ENCODE data around the gene CNTN1. TPM values are rescaled to one million over a fixed set of nuclear protein-coding genes. Genes with fewer than 3 reads are reported as not detected.

The CNTN1 gene
- total RNA-seq, 1 donor from 2014 or later = 2.3 TPM

DNA sequence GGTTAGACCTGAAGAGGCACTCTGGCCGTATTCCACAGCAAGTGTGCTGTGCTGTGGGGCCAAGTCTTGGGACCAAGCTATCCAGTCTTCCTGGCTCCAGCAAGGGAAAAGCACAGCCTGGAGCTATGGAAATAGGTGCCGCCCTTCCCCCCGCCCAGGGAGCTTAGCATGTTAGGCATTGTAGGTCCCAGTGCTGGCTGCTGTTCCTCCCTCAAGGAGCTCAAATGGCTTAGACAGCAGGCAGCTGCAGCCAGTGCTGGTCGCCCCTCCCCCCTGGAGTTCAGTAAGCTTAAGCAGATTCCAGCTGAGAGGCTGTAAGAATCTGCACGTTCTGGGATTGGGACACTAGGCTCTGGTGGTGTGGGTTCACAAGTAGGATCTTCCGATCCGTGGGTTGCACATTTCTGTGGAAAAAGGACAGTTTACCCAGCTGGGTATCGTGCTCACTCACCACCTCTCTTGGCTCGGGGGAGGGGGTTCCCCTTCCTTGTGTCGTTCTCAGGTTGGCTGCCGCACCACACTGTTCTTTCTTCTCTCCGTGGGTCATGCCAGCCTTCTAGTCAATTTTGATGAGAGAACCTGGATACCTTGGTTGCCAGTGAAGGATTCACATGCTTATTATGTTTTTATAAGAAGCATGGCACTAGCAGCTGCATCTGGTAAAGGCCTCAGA lies 127.3 kb downstream of the CNTN1 start:
- no peak for DNase-seq (ENCODE audit: low read depth)
- H3K4me3 ChIP-seq (ENCODE audit: low read depth, low read length) = no peak overlapping the region
- TF ChIP-seq, protein P1, sequence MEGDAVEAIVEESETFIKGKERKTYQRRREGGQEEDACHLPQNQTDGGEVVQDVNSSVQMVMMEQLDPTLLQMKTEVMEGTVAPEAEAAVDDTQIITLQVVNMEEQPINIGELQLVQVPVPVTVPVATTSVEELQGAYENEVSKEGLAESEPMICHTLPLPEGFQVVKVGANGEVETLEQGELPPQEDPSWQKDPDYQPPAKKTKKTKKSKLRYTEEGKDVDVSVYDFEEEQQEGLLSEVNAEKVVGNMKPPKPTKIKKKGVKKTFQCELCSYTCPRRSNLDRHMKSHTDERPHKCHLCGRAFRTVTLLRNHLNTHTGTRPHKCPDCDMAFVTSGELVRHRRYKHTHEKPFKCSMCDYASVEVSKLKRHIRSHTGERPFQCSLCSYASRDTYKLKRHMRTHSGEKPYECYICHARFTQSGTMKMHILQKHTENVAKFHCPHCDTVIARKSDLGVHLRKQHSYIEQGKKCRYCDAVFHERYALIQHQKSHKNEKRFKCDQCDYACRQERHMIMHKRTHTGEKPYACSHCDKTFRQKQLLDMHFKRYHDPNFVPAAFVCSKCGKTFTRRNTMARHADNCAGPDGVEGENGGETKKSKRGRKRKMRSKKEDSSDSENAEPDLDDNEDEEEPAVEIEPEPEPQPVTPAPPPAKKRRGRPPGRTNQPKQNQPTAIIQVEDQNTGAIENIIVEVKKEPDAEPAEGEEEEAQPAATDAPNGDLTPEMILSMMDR (conservative IDR thresholded peaks at IDR 0.05; ENCODE audit: low read depth, low read length) = no peak

DNA sequence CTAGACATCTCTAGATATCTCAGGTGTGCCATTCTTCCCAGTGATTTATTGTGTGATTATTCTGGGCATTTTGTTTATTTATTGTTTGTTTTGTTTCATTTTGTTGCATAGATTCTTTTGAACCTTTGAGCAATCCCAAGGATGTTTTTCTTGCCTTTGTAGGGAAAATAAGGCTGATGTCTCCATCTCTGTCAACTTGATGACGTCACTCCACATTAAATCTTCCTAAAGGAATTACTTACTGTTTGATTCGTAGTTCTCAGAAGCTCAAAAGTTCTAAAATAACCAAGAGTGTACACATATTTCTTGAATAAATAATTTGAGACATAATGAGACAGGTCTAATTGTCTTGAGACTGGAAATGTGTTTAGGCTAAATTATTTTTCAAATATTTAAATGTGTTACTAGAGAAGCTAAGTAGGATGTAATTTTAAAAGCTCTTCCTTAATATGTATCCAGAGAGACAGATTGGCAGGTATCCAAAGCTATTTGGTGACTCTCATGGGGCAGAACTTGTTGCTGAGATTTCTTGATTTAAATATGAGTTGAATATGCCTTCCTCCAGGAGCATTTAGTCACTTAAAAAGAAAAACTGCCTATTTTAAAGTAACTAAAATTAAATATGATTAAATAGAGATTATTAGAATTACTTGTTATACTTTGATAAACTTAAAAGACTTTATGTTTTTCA lies 128.7 kb downstream of the CNTN1 start:
- TF ChIP-seq, protein P1 (conservative IDR thresholded peaks at IDR 0.05; ENCODE audit: low read depth, low read length) = no peak
- H3K4me3 ChIP-seq (ENCODE audit: low read depth, low read length) = no peak overlapping the region
- DNase-seq (ENCODE audit: low read depth) = no peak

DNA sequence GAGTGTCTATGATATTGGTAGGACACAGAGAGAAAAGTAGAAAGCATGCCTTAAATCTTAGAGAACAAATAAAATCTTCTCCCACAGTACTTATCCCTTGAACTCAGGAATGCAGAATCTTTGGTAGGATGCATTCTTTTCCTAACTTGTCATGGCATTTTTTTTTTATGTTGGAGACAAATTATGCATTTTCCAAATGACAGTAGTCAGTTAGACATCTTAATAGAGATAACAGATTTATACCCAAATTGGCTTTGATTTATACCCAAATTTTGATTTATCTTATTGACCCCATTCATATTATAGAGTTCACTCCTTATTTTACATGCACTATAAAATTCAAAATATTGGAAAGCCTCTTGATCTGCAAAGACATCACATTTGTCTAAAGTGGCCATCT lies 132.9 kb downstream of the CNTN1 start:
- no peak overlapping the region for H3K4me3 ChIP-seq (ENCODE audit: low read depth, low read length)
- no peak for DNase-seq (ENCODE audit: low read depth)
- TF ChIP-seq, protein P1 (conservative IDR thresholded peaks at IDR 0.05; ENCODE audit: low read depth, low read length) = no peak

DNA sequence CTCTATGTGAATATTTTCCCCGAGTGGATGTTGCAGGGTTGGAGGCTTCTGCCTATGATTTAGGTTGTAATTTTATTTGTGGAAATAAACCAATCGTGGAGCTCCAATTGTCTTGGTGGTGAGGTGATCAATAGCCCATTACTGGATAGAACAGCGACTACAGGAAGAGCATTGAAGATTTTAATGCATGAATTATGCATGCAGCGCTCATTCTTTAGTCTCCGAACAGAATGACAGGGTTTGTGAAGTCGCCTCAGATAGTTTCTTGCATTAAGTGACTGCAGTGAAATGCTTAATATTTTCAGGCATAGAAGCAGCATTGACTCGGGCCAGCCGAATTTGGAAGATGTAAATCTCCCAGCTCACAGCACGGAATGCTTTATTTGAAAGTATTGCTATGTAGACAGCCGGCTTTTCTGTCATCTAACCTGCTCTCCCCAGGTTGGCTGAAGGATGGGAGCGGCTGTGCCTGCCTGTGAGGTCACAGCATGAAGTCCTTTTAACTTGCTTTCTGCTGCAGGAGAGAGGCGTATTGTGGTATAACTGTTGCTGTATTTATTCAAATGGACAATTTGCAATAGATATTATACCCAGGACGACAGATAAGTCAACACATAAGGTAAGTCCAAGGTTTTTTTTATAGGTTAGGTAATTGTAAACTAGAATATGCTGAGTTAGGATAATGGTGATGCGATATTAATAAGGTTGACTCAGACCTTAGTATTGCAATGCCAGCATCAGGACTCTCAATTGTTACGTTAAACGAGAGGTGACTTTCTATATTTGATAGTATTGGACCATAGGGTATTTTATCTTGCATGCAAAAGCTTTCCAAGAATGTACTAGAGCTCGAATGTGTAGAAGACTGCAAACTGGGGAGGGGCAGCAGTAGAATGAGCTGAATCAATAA lies 135.7 kb downstream of the CNTN1 start:
- DNase-seq (ENCODE audit: low read depth) = no peak
- TF ChIP-seq, protein P1 (conservative IDR thresholded peaks at IDR 0.05; ENCODE audit: low read depth, low read length) = no peak
- H3K4me3 ChIP-seq (ENCODE audit: low read depth, low read length) = no peak overlapping the region

DNA sequence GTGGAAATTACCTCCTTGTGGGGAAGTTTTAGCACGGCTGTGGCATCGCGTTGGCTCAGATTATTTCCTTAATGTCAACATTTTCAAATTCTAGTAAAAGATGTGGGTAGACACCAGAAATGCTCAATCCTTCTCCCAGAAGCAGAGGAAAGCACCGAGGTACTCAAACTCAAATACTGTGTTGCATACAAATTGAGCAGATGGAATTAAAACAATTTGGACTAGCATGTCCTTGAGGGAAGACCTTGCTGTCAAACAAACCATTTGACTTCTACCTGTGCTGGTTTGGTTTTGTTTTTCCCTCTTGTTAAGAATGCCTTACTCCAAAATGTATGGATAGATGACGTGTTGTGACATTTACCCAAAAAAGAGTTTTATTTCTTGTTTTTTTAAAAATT lies 136.4 kb downstream of the CNTN1 start:
- TF ChIP-seq, protein P1 (conservative IDR thresholded peaks at IDR 0.05; ENCODE audit: low read depth, low read length) = no peak
- H3K4me3 ChIP-seq (ENCODE audit: low read depth, low read length) = no peak overlapping the region
- DNase-seq (ENCODE audit: low read depth) = no peak

DNA sequence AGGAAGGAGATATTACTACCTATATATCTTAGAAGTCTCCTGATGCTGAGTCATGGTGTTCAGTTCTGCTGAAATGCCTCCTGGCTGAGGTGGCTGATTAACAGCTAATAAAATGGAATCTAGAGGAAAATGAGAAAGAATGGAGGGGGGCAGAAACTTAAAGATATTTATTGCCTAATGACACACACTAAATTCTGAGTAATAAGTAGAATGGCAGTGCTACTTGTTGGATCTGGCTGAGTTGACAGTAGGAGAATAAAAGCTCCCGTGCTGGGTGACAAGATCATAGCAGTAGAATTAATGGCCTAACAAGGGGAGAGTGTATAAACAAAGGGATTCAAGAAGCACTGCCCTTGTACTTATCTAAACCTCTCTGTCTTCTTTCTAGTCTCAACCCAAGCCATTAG lies 137.5 kb downstream of the CNTN1 start:
- TF ChIP-seq, protein P1 (conservative IDR thresholded peaks at IDR 0.05; ENCODE audit: low read depth, low read length) = no peak
- peak; percentile 32 for DNase-seq (ENCODE audit: low read depth)

More for the DNA sequence above, 137.5 kb downstream of the CNTN1 start:
- no peak overlapping the region for H3K4me3 ChIP-seq (ENCODE audit: low read depth, low read length)
